ENCODE results near the gene NEGR1. TPM values are rescaled to one million over a fixed set of nuclear protein-coding genes. Genes with fewer than 3 reads are reported as not detected.

The NEGR1 gene
- total RNA-seq, 2 donors from 2014 or later = 0.08 TPM; not detected in 1

- Mint-ChIP-seq H3K27me3 (no peaks in the 10 kb centered on the region), H3K4me1 (no peaks in the 10 kb centered on the region), H3K27ac (no peak overlapping the region), H3K36me3 (ENCODE audit: low read depth) (no peaks in the 10 kb centered on the region), H3K4me3 (no peak overlapping the region)
- no peak for DNase-seq
- no peak for ATAC-seq
- no peaks in the 10 kb centered on the region for H3K9me3 ChIP-seq (ENCODE audit: control insufficient read depth, low read length, poor library complexity, severe bottlenecking)
Measured at GRCh38 chr1:71640998-71641397, 641.3 kb downstream of the NEGR1 start.

GRCh38 chr1:71640116-71640515 is 642.2 kb downstream of the NEGR1 start:
- ATAC-seq (no peak), DNase-seq (no peak)
- H3K4me3 Mint-ChIP-seq = no peak overlapping the region
- no peak overlapping the region for H3K27ac Mint-ChIP-seq
- H3K36me3 Mint-ChIP-seq (ENCODE audit: low read depth) = no peaks in the 10 kb centered on the region
- no peaks in the 10 kb centered on the region for H3K27me3 Mint-ChIP-seq
- H3K9me3 ChIP-seq (ENCODE audit: control insufficient read depth, low read length, poor library complexity, severe bottlenecking) = no peaks in the 10 kb centered on the region
- H3K4me1 Mint-ChIP-seq = no peaks in the 10 kb centered on the region

DNA sequence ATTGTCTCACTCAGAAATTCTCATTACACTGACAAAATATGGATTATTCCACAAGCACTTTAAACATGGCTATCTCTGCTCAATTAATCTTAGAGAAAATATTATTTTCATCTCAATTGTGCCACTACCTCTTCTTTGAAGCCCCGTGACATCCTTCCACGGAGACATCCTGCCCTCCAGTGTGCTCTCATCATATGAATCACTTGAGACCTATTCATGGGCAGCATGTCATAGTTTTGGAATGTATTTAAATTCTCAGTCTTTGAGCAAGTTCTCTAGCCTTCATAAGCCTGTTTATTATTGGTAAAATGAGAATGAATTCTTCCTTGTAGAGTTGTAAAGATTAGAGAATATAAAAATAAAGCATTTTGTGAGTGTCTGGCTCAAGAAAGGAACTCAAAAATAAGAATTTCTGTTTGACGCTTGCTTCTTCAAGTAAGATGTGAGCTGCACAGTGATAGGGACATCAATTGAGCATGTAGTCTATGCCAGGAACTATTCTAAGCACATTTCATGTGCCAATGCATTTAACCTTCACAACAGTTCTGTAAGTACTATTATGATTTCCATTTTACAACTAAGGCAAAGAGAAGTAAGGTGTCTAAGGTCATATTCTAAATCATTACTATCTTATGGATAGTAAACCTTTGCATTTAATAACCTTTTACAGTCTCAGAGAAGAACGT is 644.1 kb downstream of the NEGR1 start:
- ATAC-seq (no peak), DNase-seq (no peak)
- Mint-ChIP-seq H3K4me1 (no peaks in the 10 kb centered on the region), H3K4me3 (no peak overlapping the region), H3K27ac (no peak overlapping the region), H3K36me3 (ENCODE audit: low read depth) (no peaks in the 10 kb centered on the region), H3K27me3 (no peaks in the 10 kb centered on the region)
- H3K9me3 ChIP-seq (ENCODE audit: control insufficient read depth, low read length, poor library complexity, severe bottlenecking) = no peaks in the 10 kb centered on the region

DNA sequence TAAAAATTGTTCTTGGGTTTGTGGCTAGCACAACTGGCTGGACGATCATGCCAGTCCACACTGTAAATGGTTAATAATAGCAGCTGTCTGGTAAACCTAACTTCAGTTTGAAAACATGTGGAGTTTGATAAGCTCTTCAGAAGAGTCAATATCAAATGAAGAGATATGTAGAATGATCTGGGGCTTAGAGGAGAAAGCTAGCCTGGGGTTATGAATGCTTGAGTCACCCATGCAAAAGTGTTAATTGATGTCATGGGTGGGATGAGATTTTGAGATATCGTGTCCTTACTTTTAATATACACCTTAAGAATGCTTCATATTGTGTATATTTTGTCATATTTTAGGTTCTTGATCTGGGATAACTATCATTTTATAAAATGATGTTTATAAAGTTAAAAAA is 646.8 kb downstream of the NEGR1 start:
- Mint-ChIP-seq H3K4me1 (no peaks in the 10 kb centered on the region), H3K36me3 (ENCODE audit: low read depth) (no peaks in the 10 kb centered on the region), H3K27ac (no peak overlapping the region), H3K4me3 (no peak overlapping the region), H3K27me3 (no peaks in the 10 kb centered on the region)
- H3K9me3 ChIP-seq (ENCODE audit: control insufficient read depth, low read length, poor library complexity, severe bottlenecking) = no peaks in the 10 kb centered on the region
- no peak for ATAC-seq
- no peak for DNase-seq

GRCh38 chr1:71634159-71634558 is 648.2 kb downstream of the NEGR1 start:
- H3K9me3 ChIP-seq (ENCODE audit: control insufficient read depth, low read length, poor library complexity, severe bottlenecking) = no peaks in the 10 kb centered on the region
- Mint-ChIP-seq H3K4me1 (no peaks in the 10 kb centered on the region), H3K36me3 (ENCODE audit: low read depth) (no peaks in the 10 kb centered on the region), H3K27ac (no peak overlapping the region), H3K27me3 (no peaks in the 10 kb centered on the region), H3K4me3 (no peak overlapping the region)
- DNase-seq (no peak), ATAC-seq (no peak)

DNA sequence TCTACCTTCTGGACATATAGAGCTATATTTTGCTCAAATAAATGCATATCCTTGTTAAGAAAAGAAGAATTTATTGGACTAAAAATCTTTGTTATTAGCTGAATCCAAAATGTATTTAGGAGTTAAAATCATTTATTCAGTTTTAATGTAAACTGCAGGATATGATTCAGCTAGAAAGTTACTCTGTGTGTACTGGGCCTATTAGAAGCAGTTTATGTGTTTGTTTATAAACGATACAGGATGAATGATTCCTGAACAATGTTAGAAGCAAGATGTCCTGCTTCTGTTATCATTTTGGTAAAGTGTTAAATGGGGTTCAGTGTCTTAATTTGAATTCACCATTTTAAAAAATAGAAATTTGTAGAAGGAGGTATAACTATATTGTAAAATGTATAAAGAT is 652.3 kb downstream of the NEGR1 start:
- H3K9me3 ChIP-seq (ENCODE audit: control insufficient read depth, low read length, poor library complexity, severe bottlenecking) = no peaks in the 10 kb centered on the region
- Mint-ChIP-seq H3K27me3 (no peaks in the 10 kb centered on the region), H3K27ac (no peak overlapping the region), H3K4me3 (no peak overlapping the region), H3K36me3 (ENCODE audit: low read depth) (no peaks in the 10 kb centered on the region), H3K4me1 (no peaks in the 10 kb centered on the region)
- DNase-seq = no peak
- ATAC-seq = no peak

DNA sequence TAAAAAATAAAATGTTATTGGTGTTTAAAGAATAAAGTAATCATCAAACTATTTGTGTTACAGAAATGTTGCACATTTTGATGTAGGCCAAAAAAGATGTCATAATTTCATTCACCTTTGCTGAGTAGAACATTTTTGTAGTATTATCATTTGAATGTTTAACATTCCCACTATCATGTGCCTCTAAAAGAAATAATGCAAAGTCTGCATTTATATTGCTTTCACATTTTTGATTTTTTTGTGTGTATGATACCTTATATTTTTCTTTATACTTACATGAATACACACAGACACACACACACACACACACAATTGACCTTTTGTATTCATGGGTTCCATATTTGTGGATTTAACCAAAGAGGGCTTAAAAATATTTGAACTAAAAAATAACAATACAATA is 657.3 kb downstream of the NEGR1 start:
- ATAC-seq = no peak
- Mint-ChIP-seq H3K4me3 (no peak overlapping the region), H3K27me3 (no peaks in the 10 kb centered on the region), H3K4me1 (no peaks in the 10 kb centered on the region), H3K36me3 (ENCODE audit: low read depth) (no peaks in the 10 kb centered on the region), H3K27ac (no peak overlapping the region)
- DNase-seq = no peak
- no peaks in the 10 kb centered on the region for H3K9me3 ChIP-seq (ENCODE audit: control insufficient read depth, low read length, poor library complexity, severe bottlenecking)

DNA sequence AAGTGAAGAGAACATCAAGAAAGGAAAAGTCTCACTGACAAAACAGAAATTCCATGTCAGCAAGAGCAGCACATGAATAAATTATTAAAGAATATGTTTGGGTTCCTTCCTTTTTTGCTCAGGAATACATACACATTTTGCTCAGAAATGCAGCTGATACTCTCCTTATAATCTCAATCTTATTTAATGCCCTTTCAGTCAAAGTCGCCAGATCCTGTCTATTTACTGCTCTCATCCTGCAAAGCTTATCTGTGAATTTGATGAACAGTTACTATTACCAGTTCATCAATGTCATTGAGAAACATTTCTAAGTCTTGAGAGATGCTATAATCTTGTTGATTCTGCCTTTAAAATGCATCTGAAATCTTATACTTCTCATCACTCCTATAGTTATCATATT is 658.5 kb downstream of the NEGR1 start:
- no peak overlapping the region for H3K27ac Mint-ChIP-seq
- no peak overlapping the region for H3K4me3 Mint-ChIP-seq
- H3K36me3 Mint-ChIP-seq (ENCODE audit: low read depth) = no peaks in the 10 kb centered on the region
- no peaks in the 10 kb centered on the region for H3K9me3 ChIP-seq (ENCODE audit: control insufficient read depth, low read length, poor library complexity, severe bottlenecking)
- DNase-seq = no peak
- H3K27me3 Mint-ChIP-seq = no peaks in the 10 kb centered on the region
- no peak for ATAC-seq
- H3K4me1 Mint-ChIP-seq = no peaks in the 10 kb centered on the region

- ATAC-seq (no peak), DNase-seq (no peak)
- Mint-ChIP-seq H3K4me1 (no peaks in the 10 kb centered on the region), H3K4me3 (no peak overlapping the region), H3K36me3 (ENCODE audit: low read depth) (no peaks in the 10 kb centered on the region), H3K27me3 (no peaks in the 10 kb centered on the region), H3K27ac (no peak overlapping the region)
- no peaks in the 10 kb centered on the region for H3K9me3 ChIP-seq (ENCODE audit: control insufficient read depth, low read length, poor library complexity, severe bottlenecking)
Measured at GRCh38 chr1:71621785-71622184, 660.6 kb downstream of the NEGR1 start.

GRCh38 chr1:71618766-71619530 is 663.4 kb downstream of the NEGR1 start:
- ATAC-seq (no peak), DNase-seq (no peak)
- H3K9me3 ChIP-seq (ENCODE audit: control insufficient read depth, low read length, poor library complexity, severe bottlenecking) = no peaks in the 10 kb centered on the region
- H3K27ac Mint-ChIP-seq = no peak overlapping the region
- H3K4me3 Mint-ChIP-seq = no peak overlapping the region
- no peaks in the 10 kb centered on the region for H3K27me3 Mint-ChIP-seq
- H3K4me1 Mint-ChIP-seq = no peaks in the 10 kb centered on the region
- no peaks in the 10 kb centered on the region for H3K36me3 Mint-ChIP-seq (ENCODE audit: low read depth)

DNA sequence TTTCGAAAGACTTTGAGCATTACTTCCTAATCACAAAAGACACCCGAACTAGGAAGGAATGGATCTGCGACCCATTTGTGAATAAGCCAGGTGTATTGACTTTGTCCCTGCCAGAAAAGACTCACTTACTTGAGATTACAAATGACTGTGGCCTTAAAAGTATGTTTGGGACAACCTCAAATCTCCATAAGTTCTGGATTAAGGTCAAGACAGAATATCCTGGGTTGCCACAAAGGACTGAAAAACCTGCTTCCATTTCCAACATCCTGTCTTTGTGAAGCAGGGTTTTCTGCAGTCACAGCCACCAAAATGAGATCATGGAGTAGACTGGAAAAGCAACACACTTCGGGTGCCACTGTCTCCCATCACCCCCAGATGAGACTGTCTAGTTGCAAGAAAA is 664.1 kb downstream of the NEGR1 start:
- H3K27ac Mint-ChIP-seq = no peak overlapping the region
- no peaks in the 10 kb centered on the region for H3K4me1 Mint-ChIP-seq
- no peak overlapping the region for H3K4me3 Mint-ChIP-seq
- no peaks in the 10 kb centered on the region for H3K36me3 Mint-ChIP-seq (ENCODE audit: low read depth)
- ATAC-seq (no peak), DNase-seq (no peak)
- H3K9me3 ChIP-seq (ENCODE audit: control insufficient read depth, low read length, poor library complexity, severe bottlenecking) = no peaks in the 10 kb centered on the region
- H3K27me3 Mint-ChIP-seq = no peaks in the 10 kb centered on the region

GRCh38 chr1:71610476-71610875 is 671.9 kb downstream of the NEGR1 start:
- Mint-ChIP-seq H3K27me3 (no peaks in the 10 kb centered on the region), H3K36me3 (ENCODE audit: low read depth) (no peaks in the 10 kb centered on the region), H3K4me1 (no peaks in the 10 kb centered on the region), H3K4me3 (no peak overlapping the region), H3K27ac (no peak overlapping the region)
- ATAC-seq (no peak), DNase-seq (no peak)
- H3K9me3 ChIP-seq (ENCODE audit: control insufficient read depth, low read length, poor library complexity, severe bottlenecking) = no peaks in the 10 kb centered on the region

DNA sequence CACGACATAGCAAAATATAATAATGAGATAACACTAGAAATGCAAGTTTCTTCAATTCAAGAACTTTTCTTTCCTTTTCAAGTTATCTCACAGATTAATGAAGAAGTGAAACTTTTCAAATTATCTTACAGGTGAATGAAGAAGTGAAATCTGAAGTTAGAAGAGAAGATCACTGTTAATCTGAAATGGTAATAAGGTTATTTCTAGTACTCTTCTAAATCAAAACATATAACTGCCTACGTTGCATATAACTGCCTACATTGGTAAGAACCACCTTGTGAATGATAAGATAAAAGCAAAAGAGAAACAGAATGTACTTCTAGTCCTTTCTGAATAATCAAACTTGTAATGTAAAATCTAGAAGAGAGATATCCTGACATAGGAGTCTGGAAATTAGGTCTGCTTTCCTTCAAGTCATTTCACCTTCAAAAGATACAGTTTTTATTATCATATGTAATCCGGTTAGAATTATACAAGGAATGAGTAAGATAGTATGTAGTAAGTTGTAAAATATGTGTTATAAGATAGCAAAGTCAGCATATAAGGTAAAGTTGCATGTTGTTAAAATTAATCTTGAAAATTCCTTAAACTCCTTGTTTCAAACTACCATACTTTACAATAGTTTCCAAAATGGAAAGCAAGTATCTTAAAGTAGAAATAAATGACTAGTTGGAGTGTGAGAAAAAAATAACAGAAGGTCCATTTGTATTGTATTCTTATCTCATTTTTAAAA is 679.1 kb downstream of the NEGR1 start:
- H3K4me3 Mint-ChIP-seq = no peak overlapping the region
- ATAC-seq = no peak
- no peak for DNase-seq
- H3K36me3 Mint-ChIP-seq (ENCODE audit: low read depth) = no peaks in the 10 kb centered on the region
- H3K4me1 Mint-ChIP-seq = no peaks in the 10 kb centered on the region
- H3K9me3 ChIP-seq (ENCODE audit: control insufficient read depth, low read length, poor library complexity, severe bottlenecking) = no peaks in the 10 kb centered on the region
- no peaks in the 10 kb centered on the region for H3K27me3 Mint-ChIP-seq
- H3K27ac Mint-ChIP-seq = no peak overlapping the region
